Cardiac fibroblast (primary cell): ENCODE data around the gene FAM184B.
"Not testable (repeated sequence)": the region's sequence is repeated elsewhere in the genome, so short reads cannot be mapped to it uniquely, and the experiment has no call there.

ENCODE experiments used
- DNase-seq, 2 donors: peaks; one replicate each; pipeline versions ENCODE4 v3.0.0 to v3.0.0-alpha.2; 2010; ENCODE audit warnings: low read depth in 2 of 2
- H3K4me3 ChIP-seq, 2 donors: replicated peaks in 1 of 2; 1 replicate in 1 of 2; 2 replicates in 1 of 2; pipeline ENCODE4 v1.5.1; 2011; ENCODE audit warnings: low read depth in 2 of 2, low read length in 2 of 2, mild to moderate bottlenecking in 2 of 2, moderate library complexity in 1 of 2
- CTCF ChIP-seq: IDR thresholded peaks from one replicate; pipeline ENCODE4 v1.5.1; 2011; ENCODE audit warnings: low read depth, mild to moderate bottlenecking, low read length, inconsistent platforms

The FAM184B gene

GRCh38 chr4:17713779-17714178, 67.6 kb downstream of the FAM184B start:
- H3K4me3 ChIP-seq: no peak overlapping the region
- no peak for DNase-seq
- TF ChIP-seq CTCF: no peak

GRCh38 chr4:17712166-17712565, 69.3 kb downstream of the FAM184B start:
- H3K4me3 ChIP-seq: no peak overlapping the region
- no peak for TF ChIP-seq CTCF
- DNase-seq: no peak

- not testable (repeated sequence) for H3K4me3 ChIP-seq, DNase-seq
Observed at GRCh38 chr4:17711206-17711605, 70.2 kb downstream of the FAM184B start.

DNA sequence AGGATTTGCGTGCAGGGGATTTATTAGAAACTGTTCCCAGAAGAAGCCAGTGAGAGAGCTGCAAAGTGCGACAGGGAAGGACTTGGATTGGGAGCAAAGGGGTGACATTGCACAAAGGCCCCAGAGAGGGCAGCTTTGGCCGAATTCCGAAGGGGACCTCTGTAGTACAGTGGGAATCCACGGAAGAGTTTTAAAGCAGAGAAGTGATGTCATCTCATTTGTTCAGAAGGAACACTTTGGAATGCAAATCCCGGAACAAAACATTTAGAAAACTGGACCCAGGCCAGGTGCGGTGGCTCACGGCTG, 71.7 kb downstream of the FAM184B start:
- TF ChIP-seq CTCF: no peak
- no peak for DNase-seq
- no peak overlapping the region for H3K4me3 ChIP-seq

GRCh38 chr4:17708992-17709762, 72.2 kb downstream of the FAM184B start:
- H3K4me3 ChIP-seq: no peak overlapping the region
- no peak for DNase-seq
- TF ChIP-seq CTCF: no peak

DNA sequence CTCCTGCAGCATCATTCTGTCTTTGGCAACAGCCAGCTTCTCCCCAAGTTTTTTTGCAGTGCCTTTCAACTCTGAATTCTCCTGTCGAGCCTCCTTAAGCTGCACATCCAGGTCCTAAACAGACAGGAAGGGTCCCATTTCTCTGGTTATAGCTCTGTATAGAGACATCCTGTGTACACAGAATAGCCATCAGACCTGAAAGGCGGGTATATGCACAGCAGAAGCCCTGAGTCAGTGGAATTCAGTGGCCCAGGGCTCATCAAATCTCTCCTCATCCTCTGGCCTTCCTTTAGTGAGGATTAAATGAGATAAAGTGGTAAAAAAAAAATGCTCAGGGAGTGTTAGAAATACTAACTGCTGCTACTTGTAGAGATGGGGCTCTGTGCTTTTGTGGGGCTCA, 73.8 kb downstream of the FAM184B start:
- DNase-seq: no peak
- no peak for TF ChIP-seq CTCF
- no peak overlapping the region for H3K4me3 ChIP-seq

DNA sequence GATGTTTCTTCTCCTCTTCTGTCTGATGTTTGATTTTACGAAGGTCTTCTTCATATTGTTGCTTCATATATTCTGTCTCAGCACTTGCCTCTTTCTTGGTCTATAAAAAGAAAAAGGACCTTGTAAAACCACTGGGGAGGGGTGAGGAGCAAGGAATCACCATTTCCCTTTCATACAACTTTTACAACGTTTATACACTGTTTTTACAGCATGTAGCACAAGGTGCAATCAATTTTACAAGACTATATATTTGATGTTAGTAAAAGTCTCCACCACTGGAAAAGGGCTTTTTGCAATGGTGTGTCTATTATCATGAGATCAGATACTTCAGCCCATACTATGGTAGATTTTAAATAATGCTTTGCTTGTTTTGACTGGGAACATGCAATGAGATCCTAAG, 76.3 kb downstream of the FAM184B start:
- H3K4me3 ChIP-seq: no peak overlapping the region
- DNase-seq: no peak
- TF ChIP-seq CTCF: no peak
